Activated CD8-positive, alpha-beta T cell treated with anti-CD3 and anti-CD28 coated beads for 36 hours (primary cell): Measurements from ENCODE around the gene ARHGAP26. TPM values are rescaled to one million over a fixed set of nuclear protein-coding genes. Genes with fewer than 3 reads are reported as not detected.

Source experiments
- ATAC-seq: fragments of 200-7000 bp; cut with Tn5 transposase; one replicate; pipeline ENCODE4 v1.10.0; 2021; ENCODE audit warnings: mild to moderate bottlenecking, moderate library complexity
- CTCF ChIA-PET: fragments of 350-600 bp; sonication (Branson Sonifier 250); formaldehyde crosslinking; loops from one replicate; lab custom pipeline; 2021; ENCODE audit warnings: antibody characterized with exemption; lab: Charles Lee
- POLR2A ChIA-PET: fragments of 350-600 bp; sonication (Branson Sonifier 250); formaldehyde crosslinking; loops from one replicate; lab custom pipeline; 2021; ENCODE audit warnings: antibody characterized with exemption; lab: Charles Lee
- DNase-seq: peaks from one replicate; pipeline ENCODE4 v3.0.0-alpha.2; 2020
- H3K27ac Mint-ChIP-seq: one replicate; pipeline ENCODE4 v1.8.0; 2021; ENCODE audit warnings: mild to moderate bottlenecking, mixed read lengths
- H3K27me3 Mint-ChIP-seq: one replicate; pipeline ENCODE4 v1.8.0; 2021; ENCODE audit warnings: mixed read lengths
- H3K36me3 Mint-ChIP-seq: one replicate; pipeline ENCODE4 v1.8.0; 2021; ENCODE audit warnings: low read depth, mixed read lengths
- H3K4me1 Mint-ChIP-seq: one replicate; pipeline ENCODE4 v1.8.0; 2021; ENCODE audit warnings: low read depth, mixed read lengths
- H3K4me3 Mint-ChIP-seq: one replicate; pipeline ENCODE4 v1.8.0; 2021; ENCODE audit warnings: mild to moderate bottlenecking, moderate library complexity, mixed read lengths
- H3K9me3 Mint-ChIP-seq: one replicate; pipeline ENCODE4 v1.8.0; 2021; ENCODE audit warnings: mixed read lengths
- intact Hi-C: fragments of 100-400 bp; cut with micrococcal nuclease; formaldehyde crosslinking; loops from one replicate; pipeline ENCODE4 v1.10.0; 2022
- total RNA-seq, 2 experiments: library from RNA; stranded (reverse); gene quantifications; one replicate each; pipeline ENCODE4 v1.2.3, GENCODE V29; 2021
- TF ChIP-seq, protein P1 (sequence below): fragments of 200-600 bp; IDR thresholded peaks from one replicate; pipeline ENCODE4 v1.8.0; 2022; ENCODE audit warnings: antibody characterized with exemption, mild to moderate bottlenecking

The ARHGAP26 gene
- total RNA-seq, 2 experiments from 2014 or later = 12.7 to 18.0 TPM

DNA sequence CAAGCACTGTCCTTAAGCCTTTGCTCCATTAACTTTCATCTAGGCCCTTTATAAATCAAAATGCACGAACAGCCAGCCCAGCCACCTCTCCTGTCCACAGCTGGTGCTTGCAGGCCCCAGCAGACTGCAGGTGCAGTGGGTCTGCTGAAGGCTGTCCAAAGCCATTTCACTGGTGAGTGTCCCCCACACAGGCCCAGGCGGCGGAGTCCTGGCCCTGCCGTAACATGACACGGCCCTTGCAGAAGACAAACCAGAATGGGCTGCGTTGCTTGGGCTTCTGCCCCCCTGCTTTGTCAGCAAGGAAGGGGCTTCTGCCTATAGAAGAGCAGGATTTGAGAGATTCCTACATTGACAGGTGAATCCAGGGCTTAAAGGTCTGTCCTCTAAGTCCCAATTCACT, 444.7 kb downstream of the ARHGAP26 start:
- TF ChIP-seq, protein P1, sequence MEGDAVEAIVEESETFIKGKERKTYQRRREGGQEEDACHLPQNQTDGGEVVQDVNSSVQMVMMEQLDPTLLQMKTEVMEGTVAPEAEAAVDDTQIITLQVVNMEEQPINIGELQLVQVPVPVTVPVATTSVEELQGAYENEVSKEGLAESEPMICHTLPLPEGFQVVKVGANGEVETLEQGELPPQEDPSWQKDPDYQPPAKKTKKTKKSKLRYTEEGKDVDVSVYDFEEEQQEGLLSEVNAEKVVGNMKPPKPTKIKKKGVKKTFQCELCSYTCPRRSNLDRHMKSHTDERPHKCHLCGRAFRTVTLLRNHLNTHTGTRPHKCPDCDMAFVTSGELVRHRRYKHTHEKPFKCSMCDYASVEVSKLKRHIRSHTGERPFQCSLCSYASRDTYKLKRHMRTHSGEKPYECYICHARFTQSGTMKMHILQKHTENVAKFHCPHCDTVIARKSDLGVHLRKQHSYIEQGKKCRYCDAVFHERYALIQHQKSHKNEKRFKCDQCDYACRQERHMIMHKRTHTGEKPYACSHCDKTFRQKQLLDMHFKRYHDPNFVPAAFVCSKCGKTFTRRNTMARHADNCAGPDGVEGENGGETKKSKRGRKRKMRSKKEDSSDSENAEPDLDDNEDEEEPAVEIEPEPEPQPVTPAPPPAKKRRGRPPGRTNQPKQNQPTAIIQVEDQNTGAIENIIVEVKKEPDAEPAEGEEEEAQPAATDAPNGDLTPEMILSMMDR = no peak
- no peak for ATAC-seq
- H3K4me3 Mint-ChIP-seq = no peak overlapping the region
- peaks cover 6% of the 10 kb centered on the region for H3K36me3 Mint-ChIP-seq
- ChIA-PET CTCF (no interaction called here), POLR2A (no interaction called here)
- peaks cover 31% of the 10 kb centered on the region for H3K4me1 Mint-ChIP-seq
- DNase-seq = no peak
- H3K27me3 Mint-ChIP-seq = no peaks in the 10 kb centered on the region
- intact Hi-C loops = no loop called here
- no peaks in the 10 kb centered on the region for H3K9me3 Mint-ChIP-seq
- no peak overlapping the region for H3K27ac Mint-ChIP-seq

DNA sequence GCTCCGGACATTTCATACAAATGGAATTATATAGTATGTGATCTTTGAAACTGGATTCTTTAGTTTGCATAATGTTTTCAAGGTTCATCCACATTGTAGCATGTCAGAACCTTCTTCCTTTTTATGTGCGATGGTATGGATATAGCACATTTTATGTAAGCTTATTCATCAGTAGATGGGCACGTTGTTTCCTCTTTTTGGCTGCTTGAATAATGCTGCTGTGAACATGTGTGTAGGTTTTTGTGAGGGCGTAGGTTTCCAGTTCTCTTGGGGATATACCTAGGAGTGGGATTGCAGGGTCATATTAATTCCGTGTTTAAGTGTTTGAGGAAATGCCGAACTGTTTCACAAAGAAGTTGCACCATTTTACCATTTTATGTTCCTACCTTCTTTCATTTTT, 445.5 kb downstream of the ARHGAP26 start:
- peaks cover 33% of the 10 kb centered on the region for H3K4me1 Mint-ChIP-seq
- no peak for DNase-seq
- intact Hi-C loops = no loop called here
- TF ChIP-seq, protein P1 = no peak
- H3K27me3 Mint-ChIP-seq = no peaks in the 10 kb centered on the region
- no peak for ATAC-seq
- POLR2A ChIA-PET = interaction anchor here (0.6 kb wide), 1 partner anchor 467 kb away, joined by 3 read pairs; no protein-coding TSS in a partner anchor
- CTCF ChIA-PET = no interaction called here
- H3K36me3 Mint-ChIP-seq = peaks cover 6% of the 10 kb centered on the region
- H3K27ac Mint-ChIP-seq = no peak overlapping the region
- no peaks in the 10 kb centered on the region for H3K9me3 Mint-ChIP-seq
- H3K4me3 Mint-ChIP-seq = no peak overlapping the region

DNA sequence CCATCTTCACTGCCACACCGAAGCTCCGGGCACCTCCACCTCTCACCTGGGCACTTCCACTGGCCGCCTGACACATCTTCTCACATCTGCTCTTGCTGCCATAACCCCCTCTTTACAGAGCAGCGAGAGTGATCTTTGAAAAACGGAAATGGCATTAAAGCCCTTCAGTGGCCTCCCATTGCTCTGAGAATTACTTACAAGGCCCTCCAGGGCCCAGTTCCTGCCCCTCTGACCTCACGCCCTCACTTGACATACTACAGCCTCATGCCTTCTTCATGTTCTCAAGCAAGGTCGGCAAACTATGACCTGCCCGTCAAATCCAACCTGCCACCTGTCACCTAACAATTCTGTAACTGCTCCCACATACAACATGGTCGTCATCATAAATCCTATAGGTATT, 446.0 kb downstream of the ARHGAP26 start:
- no peak for DNase-seq
- CTCF ChIA-PET = no interaction called here
- TF ChIP-seq, protein P1 = no peak
- Mint-ChIP-seq H3K27ac (no peak overlapping the region), H3K9me3 (no peaks in the 10 kb centered on the region), H3K4me3 (no peak overlapping the region), H3K4me1 (peaks cover 38% of the 10 kb centered on the region), H3K36me3 (peaks cover 8% of the 10 kb centered on the region), H3K27me3 (no peaks in the 10 kb centered on the region)
- intact Hi-C loops = no loop called here
- no peak for ATAC-seq
- POLR2A ChIA-PET = no interaction called here

DNA sequence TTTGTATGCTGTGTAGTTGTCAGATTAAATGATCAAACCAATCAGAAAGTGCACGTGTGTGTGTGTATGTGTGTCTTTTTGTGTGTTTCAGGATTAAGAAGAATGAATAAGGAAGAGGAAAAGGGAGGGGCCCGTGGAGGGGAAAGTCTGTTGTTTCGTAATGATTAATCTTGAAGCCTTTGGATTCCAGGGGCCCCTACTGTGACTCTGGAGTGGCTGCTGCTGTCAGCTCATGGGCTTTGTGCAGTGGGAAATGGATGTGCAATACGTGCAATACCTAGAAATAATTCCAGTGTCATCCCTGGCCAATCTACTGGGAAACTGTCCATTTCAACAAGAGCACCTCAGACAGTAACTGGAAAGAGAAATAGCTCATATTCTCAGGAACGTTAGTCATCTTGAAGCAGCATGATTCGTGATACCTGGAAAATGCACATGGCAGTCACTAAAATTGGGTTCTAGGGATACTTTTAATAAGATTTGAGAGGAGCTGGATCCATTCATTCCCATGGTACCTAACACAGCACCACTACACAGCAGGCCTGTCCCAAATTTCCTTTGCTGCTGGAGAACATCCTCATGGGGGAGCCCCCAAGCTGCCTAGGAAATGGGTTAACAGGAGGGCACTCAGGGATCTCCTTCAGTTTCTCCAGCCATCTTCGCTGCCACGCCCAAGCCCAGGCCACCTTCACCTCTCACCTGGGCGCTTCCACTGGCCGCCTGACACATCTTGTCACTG, 447.1 kb downstream of the ARHGAP26 start:
- DNase-seq = peak; percentile 36
- CTCF ChIA-PET = no interaction called here
- Mint-ChIP-seq H3K27me3 (no peaks in the 10 kb centered on the region), H3K4me1 (peaks cover 48% of the 10 kb centered on the region), H3K27ac (peak overlapping the region; percentile 73), H3K9me3 (no peaks in the 10 kb centered on the region), H3K36me3 (peaks cover 8% of the 10 kb centered on the region), H3K4me3 (no peak overlapping the region)
- POLR2A ChIA-PET = interaction anchor here (1.4 kb wide), 1 partner anchor 17 kb away, joined by 4 read pairs; no protein-coding TSS in a partner anchor
- TF ChIP-seq, protein P1 = no peak
- intact Hi-C loops = no loop called here
- peak; percentile 28 for ATAC-seq

DNA sequence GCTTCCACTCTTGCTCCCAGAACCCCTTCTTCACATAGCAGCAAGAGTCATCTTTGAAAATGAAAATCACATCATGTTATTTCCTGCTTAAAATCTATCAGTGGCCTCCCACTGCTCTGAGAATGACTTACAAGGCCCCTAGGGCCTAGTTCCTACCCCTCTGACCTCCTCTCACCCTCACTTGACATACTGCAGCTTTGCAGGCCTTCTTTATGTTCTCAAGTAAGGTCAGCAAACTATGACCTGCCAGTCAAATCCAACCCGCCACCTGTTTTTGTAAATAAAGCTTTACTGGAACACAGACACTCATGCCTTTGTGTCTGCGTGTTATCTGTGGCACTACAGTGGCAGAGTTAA, 447.6 kb downstream of the ARHGAP26 start:
- ChIA-PET CTCF (no interaction called here), POLR2A (interaction anchor here (1.4 kb wide), 1 partner anchor 16 kb away, joined by 4 read pairs; no protein-coding TSS in a partner anchor)
- peaks cover 8% of the 10 kb centered on the region for H3K36me3 Mint-ChIP-seq
- peak; percentile 51 for ATAC-seq
- no peaks in the 10 kb centered on the region for H3K9me3 Mint-ChIP-seq
- peaks cover 54% of the 10 kb centered on the region for H3K4me1 Mint-ChIP-seq
- DNase-seq = no peak
- intact Hi-C loops = no loop called here
- H3K4me3 Mint-ChIP-seq = no peak overlapping the region
- TF ChIP-seq, protein P1 = no peak
- peak overlapping the region; percentile 73 for H3K27ac Mint-ChIP-seq
- no peaks in the 10 kb centered on the region for H3K27me3 Mint-ChIP-seq
